LNCaP clone FGC (cell line): ENCODE measurements around the gene DDX50.
"Not testable (repeated sequence)": the region's sequence is repeated elsewhere in the genome, so short reads cannot be mapped to it uniquely, and the experiment has no call there.

Experiments used
- DNase-seq: peaks from one replicate; pipeline ENCODE4 v3.0.0-alpha.2; 2011; ENCODE audit warnings: low read depth
- H3K4me3 ChIP-seq: 2 replicates; pipeline ENCODE4 v1.5.1; 2011; ENCODE audit warnings: mild to moderate bottlenecking, low read depth, low read length, control low read depth
- TF ChIP-seq, protein P1 (sequence below): IDR thresholded peaks from 2 replicates; pipeline ENCODE4 v1.5.1; 2012; ENCODE audit warnings: mild to moderate bottlenecking; ENCODE audit not compliant: control insufficient read depth, insufficient read depth; ENCODE audit errors: extremely low read depth

Gene DDX50

DNA sequence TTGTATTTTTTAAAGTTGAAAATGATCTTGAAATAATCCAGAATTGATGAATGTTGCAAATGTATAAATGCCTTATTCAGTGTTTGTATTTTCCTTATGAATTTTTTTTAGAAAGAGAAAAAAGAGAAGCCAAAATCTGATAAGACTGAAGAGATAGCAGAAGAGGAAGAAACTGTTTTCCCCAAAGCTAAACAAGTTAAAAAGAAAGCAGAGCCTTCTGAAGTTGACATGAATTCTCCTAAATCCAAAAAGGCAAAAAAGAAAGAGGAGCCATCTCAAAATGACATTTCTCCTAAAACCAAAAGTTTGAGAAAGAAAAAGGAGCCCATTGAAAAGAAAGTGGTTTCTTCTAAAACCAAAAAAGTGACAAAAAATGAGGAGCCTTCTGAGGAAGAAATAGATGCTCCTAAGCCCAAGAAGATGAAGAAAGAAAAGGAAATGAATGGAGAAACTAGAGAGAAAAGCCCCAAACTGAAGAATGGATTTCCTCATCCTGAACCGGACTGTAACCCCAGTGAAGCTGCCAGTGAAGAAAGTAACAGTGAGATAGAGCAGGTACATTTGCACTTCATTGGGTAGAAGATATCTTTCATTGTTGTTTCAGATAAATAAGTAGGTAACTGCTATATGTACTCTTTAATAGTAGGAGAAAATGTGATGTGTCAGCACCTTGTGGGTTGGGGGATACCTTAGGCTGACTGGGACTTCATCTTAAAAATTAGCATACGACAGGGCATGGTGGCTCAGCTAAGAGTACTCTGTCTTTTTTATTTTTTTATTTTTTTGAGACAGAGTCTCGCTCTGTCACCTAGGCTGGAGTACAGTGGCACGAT is 58.8 kb downstream of the DDX50 start:
- no peak overlapping the region for H3K4me3 ChIP-seq

DNA sequence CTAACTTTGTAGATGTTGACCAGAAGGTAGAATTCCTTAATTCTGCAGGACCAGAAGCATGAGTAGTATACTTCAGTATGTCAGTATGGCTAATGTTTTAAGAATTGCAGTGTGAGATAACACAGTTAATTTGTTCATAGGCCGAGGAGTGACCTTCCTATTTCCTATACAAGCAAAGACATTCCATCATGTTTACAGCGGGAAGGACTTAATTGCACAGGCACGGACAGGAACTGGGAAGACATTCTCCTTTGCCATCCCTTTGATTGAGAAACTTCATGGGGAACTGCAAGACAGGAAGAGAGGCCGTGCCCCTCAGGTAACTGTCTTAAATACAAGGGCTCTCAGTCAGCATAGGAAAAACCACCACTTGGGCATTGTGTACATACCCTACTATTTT is 62.0 kb downstream of the DDX50 start:
- TF ChIP-seq, protein P1, sequence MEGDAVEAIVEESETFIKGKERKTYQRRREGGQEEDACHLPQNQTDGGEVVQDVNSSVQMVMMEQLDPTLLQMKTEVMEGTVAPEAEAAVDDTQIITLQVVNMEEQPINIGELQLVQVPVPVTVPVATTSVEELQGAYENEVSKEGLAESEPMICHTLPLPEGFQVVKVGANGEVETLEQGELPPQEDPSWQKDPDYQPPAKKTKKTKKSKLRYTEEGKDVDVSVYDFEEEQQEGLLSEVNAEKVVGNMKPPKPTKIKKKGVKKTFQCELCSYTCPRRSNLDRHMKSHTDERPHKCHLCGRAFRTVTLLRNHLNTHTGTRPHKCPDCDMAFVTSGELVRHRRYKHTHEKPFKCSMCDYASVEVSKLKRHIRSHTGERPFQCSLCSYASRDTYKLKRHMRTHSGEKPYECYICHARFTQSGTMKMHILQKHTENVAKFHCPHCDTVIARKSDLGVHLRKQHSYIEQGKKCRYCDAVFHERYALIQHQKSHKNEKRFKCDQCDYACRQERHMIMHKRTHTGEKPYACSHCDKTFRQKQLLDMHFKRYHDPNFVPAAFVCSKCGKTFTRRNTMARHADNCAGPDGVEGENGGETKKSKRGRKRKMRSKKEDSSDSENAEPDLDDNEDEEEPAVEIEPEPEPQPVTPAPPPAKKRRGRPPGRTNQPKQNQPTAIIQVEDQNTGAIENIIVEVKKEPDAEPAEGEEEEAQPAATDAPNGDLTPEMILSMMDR = no peak
- no peak overlapping the region for H3K4me3 ChIP-seq
- DNase-seq = no peak

More for the DNA sequence above, 58.8 kb downstream of the DDX50 start:
- TF ChIP-seq, protein P1 = no peak
- no peak for DNase-seq

DNA sequence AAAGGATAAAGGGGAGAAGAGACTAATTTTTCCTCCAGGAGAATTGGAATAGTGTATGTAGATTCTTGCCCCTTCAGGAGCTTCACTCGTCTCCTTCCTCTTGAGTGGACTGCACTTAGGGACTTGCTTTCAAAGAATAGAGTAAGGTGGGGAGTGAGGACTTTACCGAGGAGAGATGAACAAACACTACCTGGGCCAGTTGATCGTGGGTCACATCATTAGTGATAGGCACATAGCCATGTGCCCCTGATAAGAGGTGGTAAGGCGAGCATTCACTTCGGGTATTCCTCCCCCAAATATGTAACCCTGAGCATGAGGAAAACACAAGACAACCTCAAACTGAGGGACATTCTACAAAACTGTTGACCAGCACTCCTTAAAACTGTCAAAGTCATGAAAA is 72.9 kb downstream of the DDX50 start:
- TF ChIP-seq, protein P1 = no peak
- DNase-seq = no peak
- no peak overlapping the region for H3K4me3 ChIP-seq

DNA sequence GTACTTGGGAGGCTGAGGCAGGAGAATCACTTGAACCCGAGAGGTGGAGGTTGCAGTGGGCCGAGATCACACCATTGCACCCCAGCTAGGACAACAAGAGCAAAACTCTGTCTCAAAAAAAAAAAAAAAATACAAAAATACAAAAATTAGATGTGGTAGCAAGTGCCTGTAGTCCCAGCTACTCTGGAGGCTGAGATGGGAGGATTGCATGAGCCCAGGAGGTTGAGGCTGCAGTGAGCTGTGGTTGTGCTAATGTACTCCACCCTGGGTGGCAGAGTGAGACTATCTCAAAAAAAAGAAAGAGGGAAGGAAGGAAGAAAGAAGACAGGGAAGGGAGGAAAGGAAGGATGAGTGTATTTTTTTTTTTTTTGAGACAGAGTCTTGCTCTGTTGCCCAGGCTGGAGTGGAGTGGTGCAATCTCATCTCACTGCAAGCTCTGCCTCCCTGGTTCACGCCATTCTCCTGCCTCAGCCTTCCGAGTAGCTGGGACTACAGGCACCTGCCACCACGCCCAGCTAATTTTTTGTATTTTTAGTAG is 74.9 kb downstream of the DDX50 start:
- not testable (repeated sequence) for H3K4me3 ChIP-seq, DNase-seq

DNA sequence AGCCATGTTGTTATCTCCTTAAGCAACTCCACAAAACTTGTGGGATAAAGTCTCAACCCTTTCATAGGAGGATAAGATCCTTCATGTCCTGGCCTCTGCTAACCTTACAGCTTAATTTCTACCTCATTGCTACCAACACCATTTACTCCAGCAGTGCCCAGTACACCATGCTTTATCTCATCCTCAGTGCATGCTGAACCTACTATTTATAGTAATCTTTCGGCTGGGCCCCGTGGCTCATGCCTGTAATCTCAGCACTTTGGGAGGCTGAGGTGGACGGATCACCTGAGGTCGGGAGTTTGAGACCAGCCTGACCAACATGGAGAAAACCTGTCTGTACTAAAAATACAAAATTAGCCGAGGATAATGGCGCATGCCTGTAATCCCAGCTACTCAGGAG is 78.6 kb downstream of the DDX50 start:
- not testable (repeated sequence) for DNase-seq, H3K4me3 ChIP-seq

DNA sequence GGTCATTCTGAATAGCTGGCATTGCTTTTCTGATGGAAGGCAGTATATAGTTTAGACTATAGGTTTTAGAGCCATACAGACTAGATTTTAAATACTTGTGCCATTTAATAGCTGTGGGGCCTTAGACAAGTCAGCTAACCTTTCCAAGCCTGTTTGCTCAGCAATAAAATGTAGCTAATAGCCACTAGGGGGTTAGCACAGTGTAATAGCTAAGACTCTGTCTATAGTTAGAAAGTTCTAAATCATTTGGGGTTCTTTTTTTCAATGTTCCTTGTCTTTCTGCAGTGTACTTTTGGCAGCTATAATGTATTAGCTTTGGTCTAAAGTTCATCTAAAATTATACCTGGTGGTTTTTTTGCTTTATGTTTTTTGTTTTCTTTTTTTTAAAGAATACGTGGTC is 80.0 kb downstream of the DDX50 start:
- H3K4me3 ChIP-seq = no peak overlapping the region
- TF ChIP-seq, protein P1 = peak; percentile 39
- no peak for DNase-seq

DNA sequence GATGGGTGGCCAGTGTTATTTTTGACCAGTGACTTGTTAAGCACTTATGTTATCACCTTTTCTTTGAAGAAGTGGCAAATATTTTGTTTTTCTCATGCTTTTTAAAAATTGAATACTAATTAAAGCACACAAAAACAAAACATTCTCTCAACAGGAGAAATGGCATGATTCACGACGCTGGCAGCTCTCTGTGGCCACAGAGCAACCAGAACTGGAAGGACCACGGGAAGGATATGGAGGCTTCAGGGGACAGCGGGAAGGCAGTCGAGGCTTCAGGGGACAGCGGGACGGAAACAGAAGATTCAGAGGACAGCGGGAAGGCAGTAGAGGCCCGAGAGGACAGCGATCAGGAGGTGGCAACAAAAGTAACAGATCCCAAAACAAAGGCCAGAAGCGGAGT is 81.3 kb downstream of the DDX50 start:
- DNase-seq = no peak
- TF ChIP-seq, protein P1 = no peak
- H3K4me3 ChIP-seq = no peak overlapping the region

DNA sequence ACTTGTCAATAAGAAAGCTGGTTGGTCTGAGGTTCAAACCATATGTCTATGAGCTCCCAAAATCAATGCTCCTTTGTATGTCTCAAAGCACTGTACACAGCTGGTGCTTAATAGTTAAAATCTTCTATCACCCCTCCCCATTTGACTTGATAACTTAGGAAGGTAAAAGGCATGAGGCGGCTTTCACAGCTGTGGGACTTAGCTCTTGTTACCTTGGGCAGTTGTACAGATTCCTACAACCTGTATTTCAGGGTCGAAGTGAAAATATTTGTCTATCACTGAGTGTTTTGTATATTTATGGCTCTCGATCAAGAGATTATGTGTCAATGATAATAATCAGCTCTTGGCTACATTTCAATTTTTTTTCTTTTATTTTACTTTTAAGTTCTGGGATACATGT is 86.5 kb downstream of the DDX50 start:
- TF ChIP-seq, protein P1 = no peak
- H3K4me3 ChIP-seq = peak overlapping the region; percentile 76
- DNase-seq = peak; percentile 57
